B cell (primary cell): ENCODE measurements around the gene OR51I1. TPM values are rescaled to one million over a fixed set of nuclear protein-coding genes. Genes with fewer than 3 reads are reported as not detected.

Experiments
- ATAC-seq: fragments of 200-7000 bp; cut with Tn5 transposase; one replicate; pipeline ENCODE4 v1.10.0; 2021; ENCODE audit warnings: low read depth, mild to moderate bottlenecking, moderate number of reproducible peaks, moderate library complexity
- CTCF ChIA-PET: fragments of 350-600 bp; sonication (Branson Sonifier 250); formaldehyde crosslinking; loops from one replicate; lab custom pipeline; 2021; ENCODE audit warnings: antibody characterized with exemption, inconsistent platforms; lab: Charles Lee
- POLR2A ChIA-PET: fragments of 350-600 bp; sonication (Branson Sonifier 250); formaldehyde crosslinking; loops from one replicate; lab custom pipeline; 2021; ENCODE audit warnings: antibody characterized with exemption; lab: Charles Lee
- DNase-seq: peaks from one replicate; pipeline ENCODE4 v3.0.0; 2013
- H2AFZ ChIP-seq: 2 replicates; pipeline ENCODE4 v1.6.1; 2012; ENCODE audit warnings: mild to moderate bottlenecking, low read depth, low read length; ENCODE audit not compliant: insufficient read depth, poor library complexity, severe bottlenecking
- H3K27ac ChIP-seq, 2 donors: 1 replicate in 1 of 2; 2 replicates in 1 of 2; pipeline ENCODE4 v1.5.1; 2012 to 2013; ENCODE audit warnings: low read length in 2 of 2, mild to moderate bottlenecking in 2 of 2, moderate library complexity in 1 of 2
- H3K27me3 ChIP-seq, 4 experiments: fragments of 200-600 bp in 1 of 4; sonication (generic) in 1 of 4; replicated peaks in 1 of 4; 1 replicate in 2 of 4; 2 replicates in 2 of 4; pipeline versions ENCODE4 v1.6.1 to v1.7.0; 2013 to 2016; ENCODE audit warnings: low read length in 3 of 4, mild to moderate bottlenecking in 2 of 4, mixed read lengths in 1 of 4, moderate library complexity in 1 of 4; ENCODE audit not compliant: insufficient read depth in 4 of 4, control insufficient read depth in 3 of 4; ENCODE audit errors: control extremely low read depth in 1 of 4
- H3K36me3 ChIP-seq, 2 experiments: replicated peaks in 1 of 2; 1 replicate in 1 of 2; 2 replicates in 1 of 2; pipeline versions ENCODE4 v1.6.1 to v1.7.1; 2013; ENCODE audit warnings: low read length in 1 of 2; ENCODE audit not compliant: insufficient read depth in 2 of 2, control insufficient read depth in 1 of 2; ENCODE audit errors: control extremely low read depth in 1 of 2, extremely low read depth in 1 of 2
- H3K4me1 ChIP-seq, 2 donors: fragments of 200-600 bp in 1 of 2; sonication (generic) in 1 of 2; 1 replicate in 1 of 2; 2 replicates in 1 of 2; pipeline versions ENCODE4 v1.5.1 to v1.6.1; 2013 to 2017; ENCODE audit warnings: low read length in 2 of 2; ENCODE audit not compliant: control insufficient read depth in 2 of 2, insufficient read depth in 2 of 2
- H3K4me2 ChIP-seq: replicated peaks from 2 replicates; pipeline ENCODE3; 2012; ENCODE audit warnings: mild to moderate bottlenecking, low read depth, low read length; ENCODE audit not compliant: poor library complexity, severe bottlenecking
- H3K4me3 ChIP-seq, 5 experiments: fragments of 200-600 bp in 1 of 5; sonication (generic) in 1 of 5; 1 replicate in 3 of 5; 2 replicates in 2 of 5; pipeline versions ENCODE4 v1.5.1 to v1.7.0; 2011 to 2016; ENCODE audit warnings: low read length in 4 of 5, mild to moderate bottlenecking in 4 of 5, low read depth in 2 of 5, control low read depth in 1 of 5, moderate library complexity in 1 of 5; ENCODE audit not compliant: insufficient read depth in 1 of 5; ENCODE audit errors: control extremely low read depth in 1 of 5, extremely low read depth in 1 of 5
- H3K79me2 ChIP-seq: fragments of 200-600 bp; sonication (generic); one replicate; pipeline ENCODE4 v1.6.0; 2016; ENCODE audit warnings: low read length; ENCODE audit not compliant: control insufficient read depth, insufficient read depth
- H3K9ac ChIP-seq: fragments of 200-600 bp; sonication (generic); 2 replicates; pipeline ENCODE4 v1.6.1; 2017; ENCODE audit warnings: mild to moderate bottlenecking, low read length, moderate library complexity
- H3K9me3 ChIP-seq, 3 donors: one replicate each; pipeline versions ENCODE4 v1.6.1 to v1.7.1; 2013; ENCODE audit warnings: low read length in 2 of 3; ENCODE audit not compliant: control insufficient read depth in 2 of 3, insufficient read depth in 1 of 3; ENCODE audit errors: control extremely low read depth in 1 of 3
- H4K20me1 ChIP-seq: 2 replicates; pipeline ENCODE4 v1.6.0; 2012; ENCODE audit warnings: mild to moderate bottlenecking, low read length; ENCODE audit not compliant: insufficient read depth, control insufficient read depth, poor library complexity, severe bottlenecking
- H3K27ac Mint-ChIP-seq: one replicate; pipeline ENCODE4 v1.8.0; 2021; ENCODE audit warnings: mixed read lengths
- H3K27me3 Mint-ChIP-seq: one replicate; pipeline ENCODE4 v1.8.0; 2021; ENCODE audit warnings: mixed read lengths
- H3K4me1 Mint-ChIP-seq: one replicate; pipeline ENCODE4 v1.8.0; 2021; ENCODE audit warnings: mixed read lengths
- H3K4me3 Mint-ChIP-seq: one replicate; pipeline ENCODE4 v1.8.0; 2021; ENCODE audit warnings: mixed read lengths
- H3K9me3 Mint-ChIP-seq: one replicate; pipeline ENCODE4 v1.8.0; 2022; ENCODE audit warnings: mixed read lengths; ENCODE audit not compliant: insufficient read depth
- CTCF ChIP-seq: fragments of 200-600 bp; IDR thresholded peaks from one replicate; pipeline ENCODE4 v1.8.0; 2022; ENCODE audit warnings: antibody characterized with exemption, mild to moderate bottlenecking
- EZH2 ChIP-seq: IDR thresholded peaks from 2 replicates; pipeline ENCODE4 v1.6.1; 2012; ENCODE audit warnings: borderline replicate concordance, low read depth, mild to moderate bottlenecking, moderate library complexity, low read length; ENCODE audit not compliant: insufficient read depth, poor library complexity, severe bottlenecking
- WGBS: methylation state at CpG from one replicate; pipeline ENCODE4 v1.1.5; 2013; ENCODE audit warnings: missing lambda C conversion rate; ENCODE audit not compliant: insufficient coverage; 5-methylcytosine and 5-hydroxymethylcytosine counted together
- intact Hi-C: fragments of 100-400 bp; cut with micrococcal nuclease; formaldehyde crosslinking; loops from one replicate; pipeline ENCODE4 v1.10.0; 2022
- polyA plus RNA-seq: library from polyadenylated mRNA; depleted of rRNA; stranded (reverse); fragments of >200 nt; gene quantifications from 2 replicates; pipeline ENCODE4 v1.2.3, GENCODE V29; 2012
- total RNA-seq, 2 donors: library from RNA; stranded (reverse); fragments of 120-200 nt in 1 of 2; gene quantifications; 1 replicate in 1 of 2; 2 replicates in 1 of 2; pipeline versions ENCODE4 v1.2.3 to v1.2.4, GENCODE V29; 2013 to 2022

Gene OR51I1
- total and polyA plus RNA-seq, 2 donors (not counting 1 experiment from before 2014, with no cell fraction given): 0.31 TPM; not detected in 1

- intact Hi-C loops: loop anchor here (1.0 to 10.0 kb wide), 2 partner anchors 238 to 332 kb away; partner anchors contain the start of gene OR52N2
- Histone ChIP-seq H3K36me3 (no peaks in the 10 kb centered on the region), H3K79me2 (no peaks in the 10 kb centered on the region), H3K9me3 (peaks cover 0 to 1% (median 0%) of the 10 kb centered on the region in 3 donors), H3K27me3 (no peaks in the 10 kb centered on the region), H2AFZ (no peak overlapping the region), H3K4me1 (no peaks in the 10 kb centered on the region), H3K9ac (no peak overlapping the region), H4K20me1 (no peaks in the 10 kb centered on the region), H3K27ac (no peak overlapping the region), H3K4me3 (no peak overlapping the region), H3K4me2 (no peak overlapping the region)
- ChIA-PET CTCF (interaction anchor here (0.9 to 3.4 kb wide), 13 partner anchors 8 to 849 kb away, joined by 3 to 25 read pairs (median 4); partner anchors contain the start of genes OR51D1 and OR52N2), POLR2A (no interaction called here)
- Mint-ChIP-seq H3K4me3 (no peak overlapping the region), H3K27ac (no peak overlapping the region), H3K27me3 (peaks cover 4% of the 10 kb centered on the region), H3K4me1 (no peaks in the 10 kb centered on the region), H3K9me3 (no peaks in the 10 kb centered on the region)
- ATAC-seq (no peak), DNase-seq (peak; percentile 50)
- 100% methylated on average over 1 of the region's 2 CpGs for WGBS
- peak; percentile 87 for TF ChIP-seq CTCF
- no peak for TF ChIP-seq EZH2
Observed at GRCh38 chr11:5476186-5476819, 35.0 kb upstream of the OR51I1 start.

- Mint-ChIP-seq H3K27me3 (peaks cover 12% of the 10 kb centered on the region), H3K27ac (no peak overlapping the region), H3K4me1 (no peaks in the 10 kb centered on the region), H3K4me3 (no peak overlapping the region), H3K9me3 (no peaks in the 10 kb centered on the region)
- intact Hi-C loops: loop anchor here (10.0 kb wide), 1 partner anchor 241 kb away; no protein-coding TSS in a partner anchor
- DNase-seq (no peak), ATAC-seq (no peak)
- Histone ChIP-seq H3K9me3 (peaks cover 0 to 1% (median 0%) of the 10 kb centered on the region in 3 donors), H3K27ac (no peak overlapping the region), H3K4me2 (no peak overlapping the region), H3K4me3 (no peak overlapping the region), H2AFZ (no peak overlapping the region), H3K9ac (no peak overlapping the region), H3K36me3 (no peaks in the 10 kb centered on the region), H3K4me1 (no peaks in the 10 kb centered on the region), H3K27me3 (no peaks in the 10 kb centered on the region), H4K20me1 (no peaks in the 10 kb centered on the region), H3K79me2 (no peaks in the 10 kb centered on the region)
- ChIA-PET CTCF (no interaction called here), POLR2A (no interaction called here)
- no peak for TF ChIP-seq CTCF
- TF ChIP-seq EZH2: no peak
Observed at GRCh38 chr11:5473921-5474320, 32.6 kb upstream of the OR51I1 start.
